HG03103 (cell line): ENCODE data around the gene CYREN.
"Not testable (repeated sequence)": the region's sequence is repeated elsewhere in the genome, so short reads cannot be mapped to it uniquely, and the experiment has no call there.

Experiments used
- ATAC-seq: cut with Tn5 transposase; IDR thresholded peaks from one replicate; pipeline ENCODE4 v1.9.1; 2021; ENCODE audit warnings: low read depth; ENCODE audit not compliant: unreplicated experiment

CYREN gene

GRCh38 chr7:135160858-135161653, 9.5 kb downstream of the CYREN start:
- ATAC-seq: no peak

DNA sequence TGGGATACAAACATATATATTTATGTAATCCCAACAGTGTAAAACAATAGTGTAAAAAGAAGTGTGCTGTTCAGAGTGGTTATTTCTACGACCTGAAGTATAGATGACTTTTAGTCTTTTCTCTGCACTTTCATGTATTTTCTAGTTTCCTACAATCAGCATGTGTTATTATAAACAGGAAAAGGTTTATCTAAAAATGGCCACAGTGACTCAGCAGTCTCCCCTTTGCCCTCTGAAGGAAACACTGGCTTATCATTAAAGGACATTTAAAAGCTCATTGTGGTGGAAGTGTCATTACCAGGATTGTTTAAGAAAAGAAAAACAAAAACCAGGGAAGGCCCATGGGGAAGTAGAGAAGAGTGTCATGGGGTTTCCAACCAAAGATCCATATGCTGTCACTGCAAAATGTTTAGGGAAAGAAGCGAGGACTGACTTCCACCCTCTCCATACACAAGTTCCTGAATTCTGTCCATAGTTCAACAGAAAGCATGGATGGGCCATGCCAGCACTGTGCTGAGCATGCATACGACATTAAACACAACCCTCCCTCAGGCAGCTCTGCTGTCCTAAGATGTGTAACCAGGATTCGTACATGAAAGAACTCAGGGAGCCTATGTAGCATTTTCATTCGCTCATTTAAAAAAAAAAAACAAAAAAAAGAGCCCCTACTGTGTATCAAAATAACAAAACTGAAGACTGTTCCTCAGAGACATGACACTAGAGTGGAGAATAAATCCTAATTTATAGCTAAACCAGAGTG, 10.2 kb downstream of the CYREN start:
- ATAC-seq: no peak

DNA sequence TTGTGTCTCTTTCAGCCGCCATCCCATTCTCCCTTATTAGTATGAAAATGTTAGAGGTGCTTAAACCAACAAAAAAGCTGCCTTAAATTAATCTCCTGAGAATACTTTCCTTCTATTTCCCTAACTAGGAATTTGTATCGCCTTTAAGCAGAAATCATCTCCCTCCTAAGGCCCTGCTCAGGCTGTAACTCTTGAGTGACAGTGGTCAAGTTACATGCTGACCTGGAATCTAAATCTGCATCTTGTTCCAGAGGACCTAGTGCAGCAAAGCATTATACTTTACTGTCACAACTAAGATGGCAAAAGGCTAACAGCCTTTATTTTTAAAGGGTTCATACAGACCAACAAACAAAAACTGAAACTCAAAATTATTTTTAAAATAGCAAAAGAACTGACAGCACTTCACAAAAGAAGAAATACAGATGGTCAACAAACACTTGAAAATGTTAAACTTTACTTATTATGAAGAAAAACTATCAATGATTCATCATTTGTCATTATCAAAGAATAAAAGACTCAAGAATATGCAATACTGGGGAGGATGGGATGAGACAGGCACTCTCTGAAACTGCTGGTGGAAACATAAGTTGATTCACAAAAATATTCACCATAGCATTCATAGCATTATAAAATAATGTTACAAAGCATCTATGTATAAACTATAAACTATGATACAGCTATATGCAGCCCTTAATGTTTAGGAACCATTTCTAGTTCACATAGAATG, 11.0 kb downstream of the CYREN start:
- no peak for ATAC-seq

- ATAC-seq: no peak
These were observed 11.6 kb downstream of the CYREN start for GRCh38 chr7:135158874-135159273.

DNA sequence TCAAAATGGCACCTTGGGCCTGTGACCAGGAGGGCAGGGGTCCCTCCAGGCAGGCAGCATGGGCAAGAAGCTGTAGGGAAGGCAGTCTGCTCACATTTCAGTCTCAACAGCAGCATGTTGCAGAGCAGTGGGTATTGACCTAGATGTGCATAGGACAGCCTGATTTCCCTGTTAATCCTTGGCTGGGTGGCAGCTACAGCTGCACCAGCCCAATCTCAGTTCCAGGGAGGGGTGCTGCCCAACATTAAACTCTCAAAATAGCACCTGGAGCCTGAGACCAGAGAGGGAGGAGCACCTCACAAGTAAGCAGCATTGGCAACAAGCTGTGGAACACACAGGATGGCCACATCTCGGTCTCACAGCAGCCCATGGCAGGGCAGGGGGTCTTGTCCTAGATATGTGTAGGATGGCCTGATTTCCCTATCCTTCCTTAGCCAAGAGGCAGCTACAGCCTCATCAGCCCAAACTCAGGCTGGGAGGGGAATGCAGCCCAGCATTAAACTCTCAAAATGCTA, 12.3 kb downstream of the CYREN start:
- no peak for ATAC-seq

- no peak for ATAC-seq
These were observed 14.2 kb downstream of the CYREN start for GRCh38 chr7:135156290-135156689.

DNA sequence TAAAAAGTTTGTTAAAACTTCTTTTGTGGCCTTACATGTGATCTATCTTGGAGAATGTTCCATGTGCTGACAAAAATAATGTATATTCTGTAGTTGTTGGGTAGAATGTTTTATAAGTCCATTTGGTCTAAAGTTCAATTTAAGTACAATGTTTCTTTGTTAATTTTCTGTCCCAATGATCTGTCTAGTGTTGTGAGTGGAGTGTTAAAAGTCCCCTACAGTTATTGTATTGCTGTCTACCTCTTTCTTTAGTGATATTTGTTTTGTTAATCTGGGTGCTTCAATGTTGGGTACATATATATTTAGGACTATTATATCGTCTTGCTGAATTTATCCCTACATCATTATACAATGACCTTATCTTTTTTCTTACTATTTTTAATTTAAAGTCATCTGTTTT, 15.8 kb downstream of the CYREN start:
- ATAC-seq: no peak

- no peak for ATAC-seq
These were observed 18.1 kb downstream of the CYREN start for GRCh38 chr7:135152442-135152841.

DNA sequence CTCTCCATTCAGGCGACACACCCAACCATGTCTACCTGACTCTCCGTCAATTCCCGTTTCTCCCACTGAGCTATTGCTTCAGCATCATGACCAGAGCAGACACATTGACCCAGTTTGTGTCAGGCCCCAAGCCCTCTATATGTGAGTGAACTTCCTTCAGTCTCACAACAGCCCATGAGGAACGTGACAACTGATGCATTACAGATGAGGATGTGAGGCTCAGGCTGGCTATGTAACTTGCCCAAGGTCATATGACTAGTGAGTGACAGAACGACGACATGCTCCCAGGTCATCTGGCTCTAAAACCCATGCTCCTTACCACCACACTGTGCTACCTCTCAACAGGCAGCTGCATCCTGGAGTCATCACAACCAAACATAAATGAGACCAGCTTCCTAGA, 19.0 kb downstream of the CYREN start:
- no peak for ATAC-seq

DNA sequence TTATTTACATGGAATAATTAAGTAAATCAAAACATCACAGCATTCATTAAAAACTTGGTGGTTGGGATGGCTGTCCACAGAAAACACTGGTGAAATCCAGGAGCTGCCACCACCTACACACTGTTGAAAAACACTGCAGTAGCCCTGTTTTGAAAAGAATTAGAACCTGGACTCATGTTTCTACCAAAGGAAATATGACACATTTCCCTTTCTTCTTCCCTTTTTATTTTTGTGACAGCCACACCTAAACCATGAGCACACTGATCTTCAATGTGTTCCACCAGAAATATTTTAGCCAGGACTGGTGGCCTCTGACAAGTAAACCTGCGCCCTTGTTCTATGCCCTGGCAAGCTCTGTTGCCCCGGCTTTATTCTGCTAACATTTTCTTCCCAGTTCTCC, 19.4 kb downstream of the CYREN start:
- ATAC-seq: no peak

GRCh38 chr7:135150072-135150782, 20.3 kb downstream of the CYREN start:
- no peak for ATAC-seq

DNA sequence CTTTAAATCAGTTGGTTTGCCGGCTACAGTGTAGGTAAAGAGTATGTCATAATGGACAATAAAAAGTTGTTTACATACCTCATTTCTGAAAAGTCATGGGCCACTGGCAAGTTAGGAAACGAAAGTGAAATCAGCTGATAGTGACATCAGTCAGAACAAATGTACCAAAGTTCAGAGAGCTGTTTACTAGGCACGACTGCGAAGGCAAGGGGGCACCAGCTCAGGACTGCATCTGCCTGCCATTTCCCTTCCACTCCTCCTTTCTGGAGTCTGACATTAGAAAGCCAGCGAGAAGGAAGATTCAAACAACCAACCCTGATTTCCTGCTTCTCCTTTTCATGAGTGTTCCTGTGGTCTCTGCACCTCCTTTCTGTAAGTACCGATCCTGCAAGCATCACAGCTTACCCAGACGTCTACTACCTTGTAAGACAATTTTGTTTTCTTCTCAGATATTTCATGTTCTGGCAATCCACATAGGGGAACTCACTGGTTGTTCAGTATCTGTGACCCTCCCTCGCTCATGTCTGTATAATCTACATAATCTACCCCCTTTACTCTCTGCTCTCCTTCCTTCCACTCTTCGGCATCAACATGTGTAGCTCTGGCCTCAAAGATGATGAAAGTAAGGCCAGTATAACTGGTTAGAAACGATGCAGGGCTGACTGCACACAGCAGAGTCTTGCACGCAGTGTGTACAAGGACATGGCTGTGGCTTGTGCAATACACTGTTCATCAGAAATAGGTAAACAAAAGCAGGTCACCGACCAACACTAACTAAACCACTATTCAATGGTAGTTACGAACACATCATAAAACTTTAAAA, 22.4 kb downstream of the CYREN start, which contains the start of gene TMEM140:
Gene TMEM140, plus strand, starts transcription at position 174 of the 823 bp plus-strand sequence. CDS start 16,370 bp downstream, outside the sequence.
- peak; percentile 57 for ATAC-seq

DNA sequence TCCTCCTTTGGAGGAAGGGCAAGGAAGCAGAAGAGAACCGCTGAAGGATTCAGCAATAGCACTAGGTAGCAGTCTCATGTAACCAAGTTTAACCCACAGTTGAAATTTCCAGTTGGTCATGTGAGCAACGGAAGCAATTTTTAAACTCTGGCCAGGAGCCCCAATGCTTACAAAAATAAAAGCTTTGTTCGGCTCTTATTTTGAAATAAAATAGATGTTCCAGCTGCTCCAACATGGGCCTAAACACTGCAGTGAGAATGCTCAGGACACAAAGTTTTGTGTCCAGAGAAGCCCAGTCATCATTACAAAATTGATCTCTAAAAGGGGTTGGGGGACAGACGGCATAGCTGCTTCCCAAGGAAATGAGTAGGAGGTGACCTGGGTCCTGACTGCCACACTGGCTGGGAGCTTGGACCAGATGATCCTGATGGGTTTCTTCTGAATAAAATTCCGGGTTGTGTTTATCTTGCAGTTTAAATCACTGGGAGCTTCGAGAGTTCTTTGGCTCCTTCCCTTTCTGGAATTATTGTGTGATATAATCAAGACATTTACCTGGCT, 23.1 kb downstream of the CYREN start:
- no peak for ATAC-seq

DNA sequence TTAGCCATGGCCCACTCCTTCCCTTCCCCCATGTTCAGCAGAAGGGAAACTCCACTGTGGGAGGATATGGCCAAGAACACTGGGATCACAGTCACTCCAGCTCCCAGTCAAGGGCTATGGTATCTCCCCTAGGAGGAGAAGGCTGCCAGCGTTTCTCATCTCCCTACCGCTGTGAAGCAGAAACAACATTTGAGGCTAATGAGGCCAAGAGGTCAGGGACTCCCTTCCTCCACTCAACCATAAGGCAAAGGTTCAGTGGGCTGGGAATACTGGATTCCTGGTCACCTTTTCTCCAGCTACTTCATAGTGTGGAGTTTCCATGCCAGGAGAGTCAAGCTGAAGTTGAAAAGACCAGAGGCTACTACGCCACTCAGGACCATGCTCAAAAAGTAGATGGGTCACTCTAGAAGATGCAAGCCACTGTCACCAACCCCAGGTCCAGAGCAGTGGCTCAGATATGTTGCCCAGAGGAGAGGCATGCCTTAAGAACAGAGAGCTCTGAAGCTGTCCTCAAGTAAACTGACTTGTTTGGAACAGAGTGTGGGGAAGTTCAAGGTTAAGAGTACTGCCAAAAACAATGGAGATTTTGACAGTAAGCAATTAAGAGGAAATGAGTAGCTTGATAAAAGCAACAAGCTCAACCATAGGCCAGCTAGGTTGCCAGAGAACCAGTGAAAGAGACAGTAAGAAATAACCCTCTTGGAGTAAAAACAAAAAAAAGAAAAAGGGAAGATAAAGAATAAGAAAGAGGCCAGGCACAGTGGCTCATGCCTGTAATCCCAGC, 26.4 kb downstream of the CYREN start:
- no peak for ATAC-seq

DNA sequence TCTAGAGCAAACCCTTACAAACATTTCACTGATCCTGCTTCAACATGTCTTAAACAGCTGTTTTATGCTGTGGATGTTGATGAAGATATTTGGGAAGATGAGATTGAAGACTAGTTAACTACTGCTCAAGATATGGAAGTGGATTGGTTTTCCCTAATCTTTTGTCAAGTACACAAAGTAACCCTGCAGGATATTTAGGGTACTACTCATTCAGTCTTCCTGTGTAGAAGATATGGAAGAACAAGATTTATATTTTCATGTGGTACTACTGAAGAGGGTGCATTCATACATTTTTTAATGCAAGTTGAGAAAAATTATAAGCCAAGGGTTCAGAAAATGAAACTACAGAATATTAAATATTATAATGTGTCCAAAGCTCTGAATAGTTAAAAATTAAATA, 40.9 kb downstream of the CYREN start:
- ATAC-seq: no peak

DNA sequence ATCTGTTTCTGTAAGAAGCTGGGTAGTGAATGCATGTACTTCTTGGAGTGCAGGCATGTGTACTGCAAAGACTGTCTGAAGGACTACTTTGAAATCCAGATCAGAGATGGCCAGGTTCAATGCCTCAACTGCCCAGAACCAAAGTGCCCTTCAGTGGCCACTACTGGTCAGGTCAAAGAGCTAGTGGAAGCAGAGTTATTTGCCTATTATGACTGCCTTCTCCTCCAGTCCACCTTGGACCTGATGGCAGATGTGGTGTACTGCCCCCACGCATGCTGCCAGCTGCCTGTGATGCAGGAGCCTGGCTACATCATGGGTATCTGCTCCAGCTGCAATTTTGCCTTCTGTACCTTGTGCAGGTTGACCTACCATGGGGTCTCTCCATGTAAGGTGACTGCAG, 41.6 kb downstream of the CYREN start:
- no peak for ATAC-seq

DNA sequence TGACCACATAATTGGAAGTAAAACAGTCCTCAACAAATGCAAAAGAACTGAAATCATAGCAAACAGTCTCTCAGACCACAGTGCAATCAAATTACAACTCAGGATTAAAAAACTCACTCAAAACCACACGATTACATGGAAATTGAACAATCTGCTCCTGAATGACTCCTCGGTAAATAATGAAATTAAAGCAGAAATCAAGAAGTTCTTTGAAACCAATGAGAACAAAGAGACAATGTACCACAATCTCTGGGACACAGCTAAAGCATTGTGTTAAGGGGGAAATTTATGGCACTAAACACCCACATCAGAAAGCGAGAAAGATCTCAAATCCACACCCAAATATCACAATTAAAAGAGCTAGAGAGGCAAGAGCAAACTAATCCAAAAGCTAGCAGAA, 45.9 kb downstream of the CYREN start:
- not testable (repeated sequence) for ATAC-seq

- ATAC-seq: no peak
These were observed 48.6 kb downstream of the CYREN start for GRCh38 chr7:135121868-135122267.
